Common myeloid progenitor, CD34-positive (primary cell): ENCODE measurements around the gene TRIM37.

Experiments
- CTCF ChIA-PET: fragments of 350-600 bp; sonication (Branson Sonifier 250); formaldehyde crosslinking; loops from one replicate; lab custom pipeline; 2021; ENCODE audit warnings: antibody characterized with exemption; lab: Charles Lee
- POLR2A ChIA-PET: fragments of 350-600 bp; sonication (Branson Sonifier 250); formaldehyde crosslinking; loops from one replicate; lab custom pipeline; 2021; ENCODE audit warnings: antibody characterized with exemption; lab: Charles Lee
- DNase-seq, 3 donors: peaks; one replicate each; pipeline versions ENCODE4 v3.0.0 to v3.0.0-alpha.2; 2013
- H3K27ac ChIP-seq, 2 experiments: 1 replicate in 1 of 2; 2 replicates in 1 of 2; pipeline ENCODE4 v1.7.0; 2013; ENCODE audit warnings: inconsistent platforms in 2 of 2, low read length in 2 of 2, mild to moderate bottlenecking in 2 of 2, low read depth in 1 of 2, moderate library complexity in 1 of 2; ENCODE audit not compliant: severe bottlenecking in 2 of 2, insufficient read depth in 1 of 2, poor library complexity in 1 of 2
- H3K27me3 ChIP-seq, 5 experiments: replicated peaks in 2 of 5; 1 replicate in 3 of 5; 2 replicates in 2 of 5; pipeline versions ENCODE4 v1.6.1 to v1.7.0; 2013; ENCODE audit warnings: low read length in 4 of 5, mild to moderate bottlenecking in 2 of 5, moderate library complexity in 2 of 5, inconsistent platforms in 1 of 5; ENCODE audit not compliant: insufficient read depth in 5 of 5, control insufficient read depth in 4 of 5
- H3K36me3 ChIP-seq, 4 experiments: 1 replicate in 2 of 4; 2 replicates in 2 of 4; pipeline versions ENCODE4 v1.6.1 to v1.7.0; 2013; ENCODE audit warnings: low read length in 3 of 4, control low read depth in 1 of 4, mild to moderate bottlenecking in 1 of 4; ENCODE audit not compliant: control insufficient read depth in 4 of 4, insufficient read depth in 4 of 4
- H3K4me1 ChIP-seq, 4 experiments: 1 replicate in 3 of 4; 2 replicates in 1 of 4; pipeline versions ENCODE4 v1.6.1 to v1.7.1; 2013; ENCODE audit warnings: low read length in 3 of 4, mild to moderate bottlenecking in 3 of 4, control low read depth in 1 of 4, inconsistent platforms in 1 of 4, moderate library complexity in 1 of 4; ENCODE audit not compliant: control insufficient read depth in 4 of 4, insufficient read depth in 4 of 4; ENCODE audit errors: control extremely low read depth in 1 of 4
- H3K4me3 ChIP-seq, 7 experiments: 1 replicate in 4 of 7; 2 replicates in 3 of 7; pipeline versions ENCODE4 v1.5.1 to v1.7.0; 2013; ENCODE audit warnings: mild to moderate bottlenecking in 7 of 7, low read length in 6 of 7, moderate library complexity in 6 of 7, inconsistent platforms in 2 of 7, low read depth in 2 of 7, control low read depth in 1 of 7; ENCODE audit not compliant: insufficient read depth in 4 of 7, control insufficient read depth in 1 of 7; ENCODE audit errors: extremely low read depth in 1 of 7
- H3K9me3 ChIP-seq, 5 experiments: 1 replicate in 4 of 5; 2 replicates in 1 of 5; pipeline versions ENCODE4 v1.6.1 to v1.7.1; 2013; ENCODE audit warnings: low read length in 4 of 5, mild to moderate bottlenecking in 2 of 5, inconsistent platforms in 1 of 5, low read depth in 1 of 5, moderate library complexity in 1 of 5; ENCODE audit not compliant: control insufficient read depth in 4 of 5, insufficient read depth in 2 of 5; ENCODE audit errors: control extremely low read depth in 1 of 5
- WGBS: methylation state at CpG from one replicate; pipeline ENCODE4 v1.1.5; 2013; ENCODE audit not compliant: insufficient coverage; 5-methylcytosine and 5-hydroxymethylcytosine counted together

The TRIM37 gene

GRCh38 chr17:59004338-59005111 is 102.2 kb downstream of the TRIM37 start:
- Histone ChIP-seq H3K36me3 (peaks cover 0 to 21% (median 8%) of the 10 kb centered on the region in 4 experiments), H3K4me1 (peaks cover 0 to 20% (median 13%) of the 10 kb centered on the region in 4 experiments), H3K9me3 (no peaks in the 10 kb centered on the region), H3K4me3 (peak overlapping the region in 1 of 7 experiments; percentile 2), H3K27me3 (no peaks in the 10 kb centered on the region), H3K27ac (peak overlapping the region in 1 of 2 experiments; percentile 25)
- ChIA-PET POLR2A (interaction anchor here (0.6 to 1.6 kb wide), 3 partner anchors 54 to 419 kb away, joined by 3 to 6 read pairs (median 3); no protein-coding TSS in a partner anchor), CTCF (interaction anchor here (0.7 to 2.4 kb wide), 10 partner anchors 10 to 486 kb away, joined by 3 to 15 read pairs (median 4); no protein-coding TSS in a partner anchor)
- 0% methylated on average over 1 of the region's 4 CpGs for WGBS
- peak; percentile 65 to 82 (median 70) for DNase-seq

- Histone ChIP-seq H3K27me3 (no peaks in the 10 kb centered on the region), H3K36me3 (peaks cover 0 to 22% (median 11%) of the 10 kb centered on the region in 4 experiments), H3K27ac (no peak overlapping the region), H3K9me3 (no peaks in the 10 kb centered on the region), H3K4me3 (no peak overlapping the region), H3K4me1 (peaks cover 0 to 20% (median 13%) of the 10 kb centered on the region in 4 experiments)
- WGBS, result no CpG with 5 or more reads among the region's 1 CpG
- DNase-seq, result no peak
- CTCF ChIA-PET, result interaction anchor here (1.2 to 2.0 kb wide), 4 partner anchors 11 to 483 kb away, joined by 3 to 5 read pairs (median 4); no protein-coding TSS in a partner anchor
- POLR2A ChIA-PET, result no interaction called here
These were observed 102.8 kb downstream of the TRIM37 start for GRCh38 chr17:59003860-59004259.

- H3K36me3 ChIP-seq, result peaks cover 3 to 22% (median 8%) of the 10 kb centered on the region in 4 experiments
- WGBS, result 90% methylated on average over 1 of the region's 2 CpGs
- H3K4me1 ChIP-seq, result peaks cover 0 to 20% (median 13%) of the 10 kb centered on the region in 4 experiments
- H3K27me3 ChIP-seq, result no peaks in the 10 kb centered on the region
- ChIA-PET CTCF (interaction anchor here (1.3 to 2.1 kb wide), 3 partner anchors 292 to 484 kb away, joined by 4 read pairs; no protein-coding TSS in a partner anchor), POLR2A (no interaction called here)
- H3K27ac ChIP-seq, result peak overlapping the region in 1 of 2 experiments; percentile 43
- no peak for DNase-seq
- H3K9me3 ChIP-seq, result no peaks in the 10 kb centered on the region
- H3K4me3 ChIP-seq, result no peak overlapping the region
These were observed 103.8 kb downstream of the TRIM37 start for GRCh38 chr17:59002848-59003247.

- H3K27ac ChIP-seq, result no peak overlapping the region
- peaks cover 3 to 28% (median 8%) of the 10 kb centered on the region in 4 experiments for H3K36me3 ChIP-seq
- POLR2A ChIA-PET, result no interaction called here
- WGBS, result 100% methylated on average over 2 of the region's 3 CpGs
- no peaks in the 10 kb centered on the region for H3K9me3 ChIP-seq
- CTCF ChIA-PET, result interaction anchor here (1.0 to 2.1 kb wide), 3 partner anchors 49 to 483 kb away, joined by 3 to 4 read pairs (median 4); no protein-coding TSS in a partner anchor
- no peaks in the 10 kb centered on the region for H3K27me3 ChIP-seq
- peaks cover 0 to 22% (median 15%) of the 10 kb centered on the region in 4 experiments for H3K4me1 ChIP-seq
- no peak overlapping the region for H3K4me3 ChIP-seq
- DNase-seq, result no peak
These were observed 104.6 kb downstream of the TRIM37 start for GRCh38 chr17:59002126-59002525.

- CTCF ChIA-PET, result interaction anchor here (2.1 kb wide), 1 partner anchor 482 kb away, joined by 4 read pairs; no protein-coding TSS in a partner anchor
- Histone ChIP-seq H3K4me1 (peaks cover 0 to 22% (median 15%) of the 10 kb centered on the region in 4 experiments), H3K4me3 (no peak overlapping the region), H3K36me3 (peaks cover 3 to 30% (median 8%) of the 10 kb centered on the region in 4 experiments), H3K27me3 (no peaks in the 10 kb centered on the region), H3K27ac (no peak overlapping the region), H3K9me3 (no peaks in the 10 kb centered on the region)
- POLR2A ChIA-PET, result no interaction called here
- DNase-seq, result peak; percentile 36 to 82 (median 75)
- 73% methylated on average over 3 of the region's 10 CpGs for WGBS
These were observed 105.4 kb downstream of the TRIM37 start for GRCh38 chr17:59001158-59001814.

- Histone ChIP-seq H3K9me3 (no peaks in the 10 kb centered on the region), H3K4me1 (peaks cover 0 to 22% (median 15%) of the 10 kb centered on the region in 4 experiments), H3K4me3 (no peak overlapping the region), H3K27me3 (no peaks in the 10 kb centered on the region), H3K36me3 (peaks cover 3 to 32% (median 8%) of the 10 kb centered on the region in 4 experiments), H3K27ac (no peak overlapping the region)
- ChIA-PET CTCF (no interaction called here), POLR2A (no interaction called here)
- DNase-seq, result no peak
- WGBS, result 100% methylated on average over 1 of the region's 1 CpG
These were observed 106.7 kb downstream of the TRIM37 start for GRCh38 chr17:59000022-59000421.
